ENCODE data around the gene FOXA1.

GRCh38 chr14:37623971-37624370, 28.9 kb upstream of the FOXA1 start:
- TF ChIP-seq ILK (tag; IDR thresholded peaks at IDR 0.05; ENCODE audit: borderline replicate concordance, low read depth), result no peak
- no peak for TF ChIP-seq FOXM1 (IDR thresholded peaks at IDR 0.05; ENCODE audit: low read depth)
- TF ChIP-seq FOXM1 (CRISPR knock-in tag; IDR thresholded peaks at IDR 0.05; ENCODE audit: low read depth), result no peak
- no peak for TF ChIP-seq RCOR1 (IDR thresholded peaks at IDR 0.05; ENCODE audit: borderline replicate concordance in 1 of 2, low read depth in 2 of 2, low read length in 2 of 2)
- no peak for TF ChIP-seq NCOA1 (IDR thresholded peaks at IDR 0.05; ENCODE audit: low read depth)
